B cell (primary cell): ENCODE results near the gene IGF1. TPM values are rescaled to one million over a fixed set of nuclear protein-coding genes. Genes with fewer than 3 reads are reported as not detected.

ENCODE experiments used
- ATAC-seq: fragments of 200-7000 bp; cut with Tn5 transposase; one replicate; pipeline ENCODE4 v1.10.0; 2021; ENCODE audit warnings: low read depth, mild to moderate bottlenecking, moderate number of reproducible peaks, moderate library complexity
- CTCF ChIA-PET: fragments of 350-600 bp; sonication (Branson Sonifier 250); formaldehyde crosslinking; loops from one replicate; lab custom pipeline; 2021; ENCODE audit warnings: antibody characterized with exemption, inconsistent platforms; lab: Charles Lee
- POLR2A ChIA-PET: fragments of 350-600 bp; sonication (Branson Sonifier 250); formaldehyde crosslinking; loops from one replicate; lab custom pipeline; 2021; ENCODE audit warnings: antibody characterized with exemption; lab: Charles Lee
- DNase-seq: peaks from one replicate; pipeline ENCODE4 v3.0.0; 2013
- H2AFZ ChIP-seq: 2 replicates; pipeline ENCODE4 v1.6.1; 2012; ENCODE audit warnings: mild to moderate bottlenecking, low read depth, low read length; ENCODE audit not compliant: insufficient read depth, poor library complexity, severe bottlenecking
- H3K27ac ChIP-seq, 2 donors: 1 replicate in 1 of 2; 2 replicates in 1 of 2; pipeline ENCODE4 v1.5.1; 2012 to 2013; ENCODE audit warnings: low read length in 2 of 2, mild to moderate bottlenecking in 2 of 2, moderate library complexity in 1 of 2
- H3K27me3 ChIP-seq, 4 experiments: fragments of 200-600 bp in 1 of 4; sonication (generic) in 1 of 4; replicated peaks in 1 of 4; 1 replicate in 2 of 4; 2 replicates in 2 of 4; pipeline versions ENCODE4 v1.6.1 to v1.7.0; 2013 to 2016; ENCODE audit warnings: low read length in 3 of 4, mild to moderate bottlenecking in 2 of 4, mixed read lengths in 1 of 4, moderate library complexity in 1 of 4; ENCODE audit not compliant: insufficient read depth in 4 of 4, control insufficient read depth in 3 of 4; ENCODE audit errors: control extremely low read depth in 1 of 4
- H3K36me3 ChIP-seq, 2 experiments: replicated peaks in 1 of 2; 1 replicate in 1 of 2; 2 replicates in 1 of 2; pipeline versions ENCODE4 v1.6.1 to v1.7.1; 2013; ENCODE audit warnings: low read length in 1 of 2; ENCODE audit not compliant: insufficient read depth in 2 of 2, control insufficient read depth in 1 of 2; ENCODE audit errors: control extremely low read depth in 1 of 2, extremely low read depth in 1 of 2
- H3K4me1 ChIP-seq, 2 donors: fragments of 200-600 bp in 1 of 2; sonication (generic) in 1 of 2; 1 replicate in 1 of 2; 2 replicates in 1 of 2; pipeline versions ENCODE4 v1.5.1 to v1.6.1; 2013 to 2017; ENCODE audit warnings: low read length in 2 of 2; ENCODE audit not compliant: control insufficient read depth in 2 of 2, insufficient read depth in 2 of 2
- H3K4me2 ChIP-seq: replicated peaks from 2 replicates; pipeline ENCODE3; 2012; ENCODE audit warnings: mild to moderate bottlenecking, low read depth, low read length; ENCODE audit not compliant: poor library complexity, severe bottlenecking
- H3K4me3 ChIP-seq, 5 experiments: fragments of 200-600 bp in 1 of 5; sonication (generic) in 1 of 5; 1 replicate in 3 of 5; 2 replicates in 2 of 5; pipeline versions ENCODE4 v1.5.1 to v1.7.0; 2011 to 2016; ENCODE audit warnings: low read length in 4 of 5, mild to moderate bottlenecking in 4 of 5, low read depth in 2 of 5, control low read depth in 1 of 5, moderate library complexity in 1 of 5; ENCODE audit not compliant: insufficient read depth in 1 of 5; ENCODE audit errors: control extremely low read depth in 1 of 5, extremely low read depth in 1 of 5
- H3K79me2 ChIP-seq: fragments of 200-600 bp; sonication (generic); one replicate; pipeline ENCODE4 v1.6.0; 2016; ENCODE audit warnings: low read length; ENCODE audit not compliant: control insufficient read depth, insufficient read depth
- H3K9ac ChIP-seq: fragments of 200-600 bp; sonication (generic); 2 replicates; pipeline ENCODE4 v1.6.1; 2017; ENCODE audit warnings: mild to moderate bottlenecking, low read length, moderate library complexity
- H3K9me3 ChIP-seq, 3 donors: one replicate each; pipeline versions ENCODE4 v1.6.1 to v1.7.1; 2013; ENCODE audit warnings: low read length in 2 of 3; ENCODE audit not compliant: control insufficient read depth in 2 of 3, insufficient read depth in 1 of 3; ENCODE audit errors: control extremely low read depth in 1 of 3
- H4K20me1 ChIP-seq: 2 replicates; pipeline ENCODE4 v1.6.0; 2012; ENCODE audit warnings: mild to moderate bottlenecking, low read length; ENCODE audit not compliant: insufficient read depth, control insufficient read depth, poor library complexity, severe bottlenecking
- H3K27ac Mint-ChIP-seq: one replicate; pipeline ENCODE4 v1.8.0; 2021; ENCODE audit warnings: mixed read lengths
- H3K27me3 Mint-ChIP-seq: one replicate; pipeline ENCODE4 v1.8.0; 2021; ENCODE audit warnings: mixed read lengths
- H3K4me1 Mint-ChIP-seq: one replicate; pipeline ENCODE4 v1.8.0; 2021; ENCODE audit warnings: mixed read lengths
- H3K4me3 Mint-ChIP-seq: one replicate; pipeline ENCODE4 v1.8.0; 2021; ENCODE audit warnings: mixed read lengths
- H3K9me3 Mint-ChIP-seq: one replicate; pipeline ENCODE4 v1.8.0; 2022; ENCODE audit warnings: mixed read lengths; ENCODE audit not compliant: insufficient read depth
- CTCF ChIP-seq: fragments of 200-600 bp; IDR thresholded peaks from one replicate; pipeline ENCODE4 v1.8.0; 2022; ENCODE audit warnings: antibody characterized with exemption, mild to moderate bottlenecking
- EZH2 ChIP-seq: IDR thresholded peaks from 2 replicates; pipeline ENCODE4 v1.6.1; 2012; ENCODE audit warnings: borderline replicate concordance, low read depth, mild to moderate bottlenecking, moderate library complexity, low read length; ENCODE audit not compliant: insufficient read depth, poor library complexity, severe bottlenecking
- WGBS: methylation state at CpG from one replicate; pipeline ENCODE4 v1.1.5; 2013; ENCODE audit warnings: missing lambda C conversion rate; ENCODE audit not compliant: insufficient coverage; 5-methylcytosine and 5-hydroxymethylcytosine counted together
- intact Hi-C: fragments of 100-400 bp; cut with micrococcal nuclease; formaldehyde crosslinking; loops from one replicate; pipeline ENCODE4 v1.10.0; 2022
- polyA plus RNA-seq: library from polyadenylated mRNA; depleted of rRNA; stranded (reverse); fragments of >200 nt; gene quantifications from 2 replicates; pipeline ENCODE4 v1.2.3, GENCODE V29; 2012
- total RNA-seq, 2 donors: library from RNA; stranded (reverse); fragments of 120-200 nt in 1 of 2; gene quantifications; 1 replicate in 1 of 2; 2 replicates in 1 of 2; pipeline versions ENCODE4 v1.2.3 to v1.2.4, GENCODE V29; 2013 to 2022

Gene IGF1
- total and polyA plus RNA-seq, 2 donors (not counting 1 experiment from before 2014, with no cell fraction given) = 0.21 TPM; not detected in 1

- H3K4me2 ChIP-seq = no peak overlapping the region
- peaks cover 4% of the 10 kb centered on the region for H3K27me3 Mint-ChIP-seq
- POLR2A ChIA-PET = no interaction called here
- no peak overlapping the region for H3K9ac ChIP-seq
- H3K9me3 ChIP-seq = peaks cover 0 to 1% (median 0%) of the 10 kb centered on the region in 3 donors
- no peak overlapping the region for H3K4me3 Mint-ChIP-seq
- intact Hi-C loops = no loop called here
- no peaks in the 10 kb centered on the region for H4K20me1 ChIP-seq
- no peaks in the 10 kb centered on the region for H3K27me3 ChIP-seq
- no peaks in the 10 kb centered on the region for H3K4me1 ChIP-seq
- no peaks in the 10 kb centered on the region for H3K9me3 Mint-ChIP-seq
- H3K27ac ChIP-seq = no peak overlapping the region
- TF ChIP-seq EZH2 = no peak
- no peak for TF ChIP-seq CTCF
- H3K36me3 ChIP-seq = no peaks in the 10 kb centered on the region
- H3K79me2 ChIP-seq = no peaks in the 10 kb centered on the region
- H3K27ac Mint-ChIP-seq = no peak overlapping the region
- no CpG with 5 or more reads among the region's 5 CpGs for WGBS
- ATAC-seq = no peak
- CTCF ChIA-PET = no interaction called here
- no peak overlapping the region for H2AFZ ChIP-seq
- H3K4me3 ChIP-seq = no peak overlapping the region
- DNase-seq = no peak
- H3K4me1 Mint-ChIP-seq = no peaks in the 10 kb centered on the region
These were observed 104.1 kb downstream of the IGF1 start for GRCh38 chr12:102376181-102376747.

DNA sequence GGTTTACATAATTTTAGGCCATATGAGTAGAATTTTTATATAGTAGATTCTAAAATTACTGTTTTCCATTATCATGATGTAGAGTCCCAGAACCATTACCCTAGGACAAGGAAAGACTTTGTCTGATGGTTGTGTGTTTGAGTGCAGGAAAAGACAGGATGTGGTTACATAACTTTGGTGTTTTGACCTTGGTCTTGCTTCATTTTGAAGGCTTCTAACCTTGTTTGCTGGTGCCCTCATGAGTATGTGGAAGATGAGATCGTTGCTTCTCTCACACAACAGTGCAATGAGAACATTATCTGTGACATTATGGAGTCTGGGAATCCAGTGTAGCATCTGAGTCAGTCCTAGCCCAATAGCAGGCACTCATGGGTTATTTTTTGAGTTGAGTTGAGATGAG is 106.2 kb downstream of the IGF1 start:
- H2AFZ ChIP-seq = no peak overlapping the region
- no peaks in the 10 kb centered on the region for H3K36me3 ChIP-seq
- no peaks in the 10 kb centered on the region for H3K4me1 Mint-ChIP-seq
- no peak overlapping the region for H3K27ac ChIP-seq
- H3K27ac Mint-ChIP-seq = no peak overlapping the region
- no peak for ATAC-seq
- H4K20me1 ChIP-seq = no peaks in the 10 kb centered on the region
- WGBS = no CpG with 5 or more reads among the region's 1 CpG
- intact Hi-C loops = no loop called here
- TF ChIP-seq EZH2 (no peak), CTCF (no peak)
- no peak for DNase-seq
- H3K4me1 ChIP-seq = no peaks in the 10 kb centered on the region
- H3K9me3 ChIP-seq = peaks cover 0 to 7% (median 0%) of the 10 kb centered on the region in 3 donors
- ChIA-PET POLR2A (no interaction called here), CTCF (no interaction called here)
- H3K4me3 ChIP-seq = no peak overlapping the region
- H3K9me3 Mint-ChIP-seq = no peaks in the 10 kb centered on the region
- H3K79me2 ChIP-seq = no peaks in the 10 kb centered on the region
- H3K27me3 ChIP-seq = no peaks in the 10 kb centered on the region
- no peak overlapping the region for H3K9ac ChIP-seq
- H3K4me3 Mint-ChIP-seq = no peak overlapping the region
- no peak overlapping the region for H3K4me2 ChIP-seq
- H3K27me3 Mint-ChIP-seq = peaks cover 4% of the 10 kb centered on the region
